HG03342 (cell line): ENCODE data around the gene FAM181A.

Source experiments
- ATAC-seq: cut with Tn5 transposase; IDR thresholded peaks from one replicate; pipeline ENCODE4 v1.9.1; 2021; ENCODE audit warnings: mild to moderate bottlenecking, moderate library complexity; ENCODE audit not compliant: unreplicated experiment

The FAM181A gene

DNA sequence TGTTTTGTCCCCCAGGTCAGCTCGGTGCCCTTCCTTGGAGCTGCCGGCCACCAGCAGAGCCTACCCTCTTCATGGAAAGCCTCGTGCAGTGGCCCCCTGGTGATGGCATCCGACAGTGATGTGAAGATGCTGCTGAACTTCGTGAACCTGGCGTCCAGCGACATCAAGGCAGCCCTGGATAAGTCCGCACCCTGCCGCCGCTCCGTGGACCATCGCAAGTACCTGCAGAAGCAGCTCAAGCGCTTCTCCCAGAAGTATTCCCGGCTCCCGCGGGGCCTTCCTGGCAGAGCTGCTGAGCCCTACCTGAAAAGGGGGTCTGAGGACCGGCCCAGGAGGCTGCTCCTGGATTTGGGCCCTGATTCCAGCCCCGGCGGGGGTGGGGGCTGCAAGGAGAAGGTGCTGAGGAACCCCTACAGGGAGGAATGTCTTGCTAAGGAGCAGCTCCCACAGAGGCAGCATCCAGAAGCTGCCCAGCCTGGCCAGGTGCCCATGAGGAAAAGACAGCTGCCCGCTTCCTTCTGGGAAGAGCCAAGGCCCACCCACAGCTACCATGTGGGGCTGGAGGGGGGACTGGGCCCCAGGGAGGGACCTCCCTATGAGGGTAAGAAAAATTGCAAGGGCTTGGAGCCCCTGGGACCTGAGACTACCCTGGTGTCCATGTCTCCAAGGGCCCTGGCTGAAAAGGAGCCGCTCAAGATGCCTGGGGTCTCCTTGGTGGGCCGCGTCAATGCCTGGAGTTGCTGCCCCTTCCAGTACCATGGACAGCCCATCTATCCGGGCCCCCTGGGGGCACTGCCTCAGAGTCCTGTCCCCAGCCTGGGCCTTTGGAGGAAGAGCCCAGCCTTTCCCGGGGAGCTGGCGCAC lies 1.3 kb downstream of the FAM181A start:
- no peak for ATAC-seq

DNA sequence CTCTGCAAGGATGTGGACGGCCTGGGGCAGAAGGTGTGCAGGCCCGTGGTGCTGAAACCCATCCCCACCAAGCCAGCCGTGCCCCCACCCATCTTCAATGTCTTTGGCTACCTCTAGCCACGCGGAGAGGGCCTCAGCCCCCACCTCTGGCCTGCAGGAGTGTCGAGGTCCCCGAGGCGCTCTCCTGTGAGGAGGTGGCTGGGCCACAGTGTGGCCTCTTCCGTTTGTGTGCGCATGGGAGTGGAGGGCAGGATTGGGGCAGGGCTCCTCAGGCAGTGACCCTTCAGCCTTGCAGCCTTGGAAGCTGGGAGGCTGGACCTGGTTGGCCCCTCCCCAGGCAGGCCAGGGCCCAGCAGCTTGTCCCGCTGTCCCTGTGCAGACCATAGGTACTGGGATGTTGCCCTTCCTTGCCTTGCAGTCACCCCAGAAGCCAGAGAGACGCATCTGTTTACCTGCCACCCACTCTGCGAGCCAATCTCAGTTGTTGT lies 1.9 kb downstream of the FAM181A start:
- ATAC-seq: no peak

GRCh38 chr14:93929657-93930056 lies 2.5 kb downstream of the FAM181A start:
- no peak for ATAC-seq

DNA sequence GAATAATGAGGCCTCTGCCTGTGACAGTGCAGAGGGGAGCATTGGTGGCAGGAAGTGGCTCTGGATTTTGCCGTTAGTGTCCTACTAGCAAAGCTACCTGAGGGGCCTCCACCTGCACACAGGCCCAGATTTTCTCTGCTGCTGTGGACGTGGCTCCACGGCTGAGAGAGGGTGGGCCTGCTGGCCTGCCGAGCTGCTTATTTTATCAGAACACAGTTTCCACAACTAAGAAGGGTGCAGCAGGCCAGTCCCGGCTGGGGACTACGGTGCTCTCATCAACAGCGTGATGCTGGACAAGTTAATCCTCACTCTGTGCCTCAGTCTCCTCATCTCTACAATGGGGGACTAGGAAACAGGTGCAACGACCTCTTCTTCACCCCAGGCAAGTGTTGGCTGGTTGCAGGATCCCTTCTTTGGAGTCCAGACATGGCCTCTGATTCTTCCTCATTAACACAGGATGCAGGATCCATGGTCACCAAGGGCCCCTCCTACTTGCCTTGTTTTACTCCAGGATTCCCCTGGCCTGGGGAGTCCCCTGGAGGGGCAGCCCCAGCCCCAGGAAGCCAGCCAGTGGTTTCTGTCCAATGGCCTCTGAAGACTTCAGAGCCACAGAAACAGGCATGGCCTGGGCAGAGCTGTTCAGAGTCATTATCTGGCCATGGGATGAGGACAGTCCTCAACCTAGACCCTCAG lies 3.3 kb downstream of the FAM181A start:
- no peak for ATAC-seq

DNA sequence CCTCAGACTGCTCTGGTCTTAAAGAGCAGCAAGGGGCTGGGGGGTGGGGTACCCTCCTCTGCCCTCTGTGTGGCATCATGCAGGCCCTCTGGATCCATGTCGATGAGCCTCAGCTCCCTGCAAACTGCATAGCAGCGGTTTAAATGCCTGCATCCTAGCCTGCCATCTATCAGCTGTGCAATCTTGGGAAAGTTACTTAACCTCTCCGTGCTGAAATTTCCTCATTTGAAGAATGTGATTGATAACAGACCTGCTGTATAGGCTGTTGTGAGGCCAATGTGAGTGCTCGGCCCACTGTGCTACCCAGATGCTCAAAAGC lies 3.8 kb downstream of the FAM181A start:
- no peak for ATAC-seq

- no peak for ATAC-seq
Measured at GRCh38 chr14:93932642-93933041, 5.5 kb downstream of the FAM181A start.

DNA sequence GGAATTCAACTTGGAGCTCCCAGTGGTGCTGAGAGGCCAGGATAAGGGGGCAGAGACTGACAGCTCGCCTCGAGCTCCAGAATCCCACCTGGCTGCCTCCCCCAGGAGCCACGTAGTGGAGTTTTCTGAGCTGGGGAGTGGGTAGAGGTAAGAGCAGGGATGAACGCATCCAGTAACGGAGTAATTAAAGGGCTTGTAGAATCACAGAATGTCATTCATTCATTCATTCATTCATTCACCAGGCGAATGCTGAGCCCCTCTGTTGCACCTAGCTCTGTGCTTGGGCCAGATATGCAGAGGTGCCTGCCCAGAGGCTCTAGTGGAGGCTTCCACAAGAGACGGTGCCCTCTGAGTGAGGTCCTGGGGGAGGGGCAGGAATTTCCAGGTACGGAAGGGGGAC lies 8.1 kb downstream of the FAM181A start:
- ATAC-seq: no peak

DNA sequence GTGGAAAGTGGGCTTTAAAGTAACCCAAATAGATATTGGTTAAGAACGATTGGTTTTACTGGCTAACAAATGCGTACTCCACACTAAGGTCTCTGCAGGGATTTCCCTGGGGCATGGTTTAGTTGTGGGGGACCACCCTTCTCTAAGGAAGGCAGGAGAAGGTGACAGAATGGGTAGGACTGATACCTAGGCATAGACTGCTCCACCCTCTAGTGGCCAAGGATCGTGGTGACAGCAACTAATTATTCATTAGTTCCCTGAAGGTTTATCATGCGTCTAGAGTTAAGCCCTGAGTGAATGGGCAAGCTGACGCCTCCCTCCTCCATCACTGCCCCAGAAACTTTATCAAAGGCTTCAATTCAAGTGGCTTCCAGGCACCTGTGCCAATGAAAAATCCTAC lies 9.1 kb downstream of the FAM181A start:
- ATAC-seq: no peak

DNA sequence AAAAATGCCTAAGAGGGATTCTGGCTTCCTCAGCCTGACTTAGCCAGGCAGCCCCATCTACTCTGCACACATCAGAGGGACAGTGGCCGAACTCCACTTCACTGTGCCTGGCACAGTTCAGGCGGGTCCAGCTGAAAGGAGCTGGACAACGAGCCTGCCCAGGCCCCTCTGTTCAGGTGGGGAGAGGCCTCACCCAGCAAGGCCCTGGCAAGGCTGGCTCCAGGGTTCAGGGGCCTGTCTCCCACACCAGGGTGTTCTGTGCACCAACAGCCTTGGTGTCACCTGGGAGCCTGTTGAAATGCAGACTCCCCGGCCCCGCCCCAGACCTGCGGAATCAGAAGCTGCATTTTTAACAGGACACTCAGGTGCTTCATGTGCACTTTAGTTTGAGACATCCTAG lies 9.8 kb downstream of the FAM181A start:
- no peak for ATAC-seq

- ATAC-seq: no peak
Measured at GRCh38 chr14:93937519-93937918, 10.4 kb downstream of the FAM181A start.

GRCh38 chr14:93938751-93939303 lies 11.7 kb downstream of the FAM181A start:
- no peak for ATAC-seq

DNA sequence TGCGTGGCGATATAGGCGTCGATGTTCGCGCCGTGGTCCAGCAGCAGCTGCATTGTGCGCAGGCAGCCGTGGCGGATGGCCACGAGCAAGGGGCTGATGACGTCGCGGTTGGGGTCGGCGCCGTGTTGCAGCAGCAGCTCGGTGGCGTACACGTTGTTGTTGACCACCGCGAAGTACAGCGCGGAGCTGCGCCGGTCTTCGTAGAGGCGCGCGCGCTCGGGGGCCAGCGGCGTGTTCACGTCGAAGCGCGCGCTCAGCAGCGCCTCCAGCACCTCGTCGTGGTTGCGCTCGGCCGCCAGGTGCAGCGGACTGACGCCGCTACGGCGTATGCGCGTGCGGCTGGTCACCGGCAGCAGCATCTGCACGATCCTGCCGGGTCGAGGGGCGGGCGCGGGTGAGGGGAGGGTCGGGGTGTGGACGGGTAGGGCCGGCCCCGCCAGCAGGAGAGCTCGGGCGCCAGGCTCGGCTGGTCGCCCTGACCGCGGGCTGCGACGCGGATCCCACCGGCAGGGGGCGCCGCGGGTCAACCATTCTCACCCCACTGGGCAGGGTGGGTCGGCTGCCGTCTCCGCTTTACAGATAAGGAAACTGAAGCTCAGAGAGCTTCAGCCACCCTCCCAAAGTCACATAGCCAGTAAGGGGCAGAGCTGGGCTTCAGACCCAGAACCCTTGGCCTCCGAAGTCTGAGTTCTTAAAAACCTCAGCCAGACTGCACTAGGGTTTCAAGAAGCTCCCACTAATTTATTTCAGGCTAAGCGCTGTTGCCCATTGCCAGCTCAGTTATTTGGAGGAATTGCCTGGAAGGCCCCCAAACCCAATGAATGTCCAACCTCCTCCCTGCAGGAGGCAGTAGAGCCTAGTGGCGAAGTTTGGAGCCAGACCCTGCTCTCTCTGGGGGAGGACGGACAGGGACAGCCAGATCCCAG lies 12.4 kb downstream of the FAM181A start:
- ATAC-seq: peak; percentile 86

DNA sequence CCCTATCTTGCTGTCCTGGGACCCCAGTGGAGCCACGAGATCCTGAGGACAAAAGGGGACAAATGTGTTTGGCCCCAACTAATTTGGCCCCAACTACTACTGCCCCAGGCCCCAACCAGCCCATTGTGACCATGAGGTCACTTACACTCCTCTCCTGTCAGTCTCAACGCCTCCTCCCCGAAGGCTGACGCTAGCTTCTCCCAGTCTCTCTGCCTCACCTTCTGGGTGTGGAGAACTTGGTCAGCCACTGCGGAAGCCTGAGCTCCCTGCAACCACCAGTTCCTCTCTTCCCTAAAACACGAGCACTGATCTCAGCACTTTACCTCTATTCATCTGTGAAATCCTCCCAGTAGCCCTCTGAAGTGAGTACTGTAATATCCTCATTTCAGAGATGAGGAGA lies 13.3 kb downstream of the FAM181A start:
- no peak for ATAC-seq

DNA sequence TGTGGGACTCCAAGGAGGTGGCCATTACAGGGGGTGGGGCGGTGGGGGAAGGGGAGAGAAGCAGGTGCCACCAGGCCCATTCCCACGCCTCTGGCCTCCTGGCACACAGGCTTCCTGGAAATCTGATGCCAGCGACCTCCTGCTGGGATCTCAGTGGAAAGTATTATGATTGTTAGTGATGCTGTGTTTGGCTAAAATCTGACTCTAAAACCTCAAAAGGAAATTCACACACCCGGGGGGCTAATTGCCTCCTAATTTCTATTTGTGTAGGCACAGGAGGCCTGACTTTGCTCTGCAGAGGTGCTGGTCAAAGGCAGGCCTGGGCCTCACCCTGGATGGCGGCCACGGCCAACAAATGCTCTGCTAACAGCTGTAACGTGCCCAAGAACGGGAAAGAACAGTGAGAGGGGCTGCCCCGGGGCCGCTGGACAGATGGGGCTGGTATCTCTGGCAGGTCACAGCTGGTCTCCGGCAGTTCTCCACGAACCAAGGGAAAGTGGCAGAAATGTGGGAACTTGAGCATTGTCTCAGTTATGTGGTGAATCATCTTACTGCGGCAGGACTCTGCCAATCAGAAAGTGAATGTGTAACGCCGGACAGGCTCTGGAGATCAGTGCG lies 14.3 kb downstream of the FAM181A start:
- ATAC-seq: no peak

DNA sequence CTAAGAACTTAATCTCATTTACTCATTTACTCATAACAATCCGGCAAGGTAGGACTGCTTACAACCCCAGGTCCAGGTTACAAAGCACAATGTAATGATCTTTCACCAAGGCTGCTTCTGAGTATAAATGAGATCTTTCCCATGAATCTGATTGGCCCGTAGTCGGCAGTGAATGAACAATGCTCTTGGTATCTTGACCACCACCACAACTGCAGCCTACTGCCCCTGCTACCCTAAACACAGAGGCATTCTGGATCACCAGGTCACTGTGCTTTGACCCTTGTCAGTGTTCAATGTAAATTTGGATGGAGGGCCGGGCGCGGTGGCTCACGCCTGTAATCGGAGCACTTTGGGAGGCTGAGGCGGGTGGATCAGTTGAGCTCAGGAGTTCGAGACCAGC lies 15.9 kb downstream of the FAM181A start:
- no peak for ATAC-seq

- ATAC-seq: no peak
Measured at GRCh38 chr14:93943930-93944329, 16.8 kb downstream of the FAM181A start.

DNA sequence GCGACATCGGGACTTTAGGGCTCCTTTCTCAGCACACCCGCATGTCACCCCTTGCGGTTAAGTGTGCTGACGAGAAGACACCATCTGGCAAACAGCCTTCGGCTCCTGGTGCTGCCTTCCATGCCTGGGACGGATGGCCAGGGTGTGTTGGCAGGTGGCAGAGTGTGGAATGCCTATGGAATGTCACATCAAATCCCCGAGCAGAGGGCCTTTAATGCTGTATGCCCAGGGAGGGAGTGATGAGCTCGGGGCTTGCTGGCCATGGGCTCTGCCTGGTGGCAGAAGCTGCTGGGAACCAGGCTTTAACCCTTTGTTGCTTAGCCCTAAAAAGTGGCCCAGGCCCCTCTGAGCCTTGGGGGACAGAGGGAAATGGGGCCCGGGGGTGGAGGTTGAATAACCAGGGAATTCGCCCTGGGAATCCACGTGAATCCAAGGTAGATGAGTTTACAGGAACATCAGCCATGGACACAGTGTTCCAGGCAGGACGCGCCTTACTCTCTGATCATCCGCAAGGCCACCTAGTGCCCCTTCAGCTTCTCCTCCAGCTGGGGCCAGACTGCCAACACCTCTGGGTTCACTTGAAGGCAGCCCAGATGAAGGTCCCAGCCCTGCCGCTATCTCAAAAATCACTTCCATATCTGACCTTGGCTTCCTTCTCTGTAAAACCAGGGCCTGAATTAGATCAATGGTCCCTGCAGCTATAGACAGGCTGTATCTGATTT lies 17.4 kb downstream of the FAM181A start:
- ATAC-seq: no peak

DNA sequence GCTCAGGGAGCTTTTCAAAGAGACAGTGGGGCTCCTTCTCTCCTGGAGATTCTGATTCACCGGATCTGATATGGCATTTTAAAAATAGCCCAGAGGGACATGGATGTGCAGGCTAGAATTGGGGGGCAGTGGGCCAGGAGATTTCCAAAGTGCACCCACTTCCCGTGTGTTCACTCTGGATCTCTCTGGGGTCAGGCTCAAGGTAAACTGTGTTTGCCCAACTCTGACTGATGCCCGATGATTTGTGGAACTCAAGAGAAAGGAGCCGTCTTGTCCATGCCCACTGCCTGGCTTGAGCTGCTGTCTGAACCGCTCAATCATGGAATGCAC lies 17.9 kb downstream of the FAM181A start:
- ATAC-seq: no peak

- ATAC-seq: no peak
Measured at GRCh38 chr14:93946104-93946503, 19.0 kb downstream of the FAM181A start.

DNA sequence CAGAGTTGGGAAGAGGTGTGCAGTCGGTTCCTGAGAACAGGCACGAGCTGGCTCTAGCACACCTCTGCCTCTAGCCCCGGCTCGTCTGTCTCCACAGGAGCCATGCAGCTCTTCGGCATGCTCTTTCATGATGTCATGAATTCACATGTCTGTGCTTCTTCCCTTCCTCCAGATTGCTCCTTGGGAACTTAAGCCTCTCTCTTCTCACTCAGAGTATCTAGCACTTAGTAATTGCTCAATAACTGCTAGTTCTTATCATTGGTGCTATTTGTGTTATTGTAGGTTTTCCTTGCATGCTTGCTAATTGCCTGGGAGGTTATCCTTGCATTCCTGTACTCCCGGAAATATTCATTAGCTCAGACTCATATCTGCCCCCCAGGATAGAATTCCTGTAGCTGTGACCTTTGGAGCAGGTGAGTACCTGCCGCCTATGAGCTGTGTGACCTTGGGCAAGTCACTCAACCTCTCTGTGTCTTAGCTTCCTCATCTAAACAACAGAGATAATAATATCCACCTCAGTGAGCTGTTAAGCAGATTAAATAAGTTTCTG lies 19.5 kb downstream of the FAM181A start:
- ATAC-seq: no peak
